Endothelial cell of umbilical vein (primary cell): ENCODE data around the gene CPA1.

Experiments
- EZH2 ChIP-seq: IDR thresholded peaks from 2 replicates; pipeline ENCODE4 v1.6.1; 2012; ENCODE audit warnings: borderline replicate concordance, low read depth, mild to moderate bottlenecking, moderate library complexity, low read length, inconsistent platforms; ENCODE audit not compliant: severe bottlenecking
- TF ChIP-seq, protein P1 (sequence below), 2 donors: IDR thresholded peaks; 1 replicate in 1 of 2; 2 replicates in 1 of 2; pipeline ENCODE4 v1.5.1; 2011; ENCODE audit warnings: low read length in 2 of 2, mild to moderate bottlenecking in 2 of 2, moderate library complexity in 2 of 2, control low read depth in 1 of 2, inconsistent platforms in 1 of 2, low read depth in 1 of 2; ENCODE audit not compliant: insufficient read depth in 1 of 2; ENCODE audit errors: extremely low read depth in 1 of 2

DNA sequence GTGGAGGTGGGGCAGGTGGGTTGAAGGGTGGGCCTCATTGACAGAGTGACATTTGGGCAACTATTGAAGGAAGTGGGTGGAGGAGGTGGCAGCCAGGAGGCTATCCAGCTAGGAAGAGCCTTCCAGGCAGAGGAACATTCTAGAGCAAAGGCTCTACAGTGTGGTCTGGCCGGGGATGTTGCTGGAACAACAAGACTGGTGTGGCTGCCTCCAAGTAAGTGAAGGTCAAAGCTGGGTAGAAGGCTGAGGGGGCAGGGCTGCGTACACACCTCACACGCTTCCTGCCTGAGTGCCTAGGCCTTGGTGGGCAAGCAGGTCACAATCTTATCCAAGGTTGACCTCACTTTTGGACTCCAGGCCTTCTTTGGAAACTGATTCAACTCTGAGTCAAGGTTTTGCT is 6.6 kb downstream of the CPA1 start:
- TF ChIP-seq, protein P1, sequence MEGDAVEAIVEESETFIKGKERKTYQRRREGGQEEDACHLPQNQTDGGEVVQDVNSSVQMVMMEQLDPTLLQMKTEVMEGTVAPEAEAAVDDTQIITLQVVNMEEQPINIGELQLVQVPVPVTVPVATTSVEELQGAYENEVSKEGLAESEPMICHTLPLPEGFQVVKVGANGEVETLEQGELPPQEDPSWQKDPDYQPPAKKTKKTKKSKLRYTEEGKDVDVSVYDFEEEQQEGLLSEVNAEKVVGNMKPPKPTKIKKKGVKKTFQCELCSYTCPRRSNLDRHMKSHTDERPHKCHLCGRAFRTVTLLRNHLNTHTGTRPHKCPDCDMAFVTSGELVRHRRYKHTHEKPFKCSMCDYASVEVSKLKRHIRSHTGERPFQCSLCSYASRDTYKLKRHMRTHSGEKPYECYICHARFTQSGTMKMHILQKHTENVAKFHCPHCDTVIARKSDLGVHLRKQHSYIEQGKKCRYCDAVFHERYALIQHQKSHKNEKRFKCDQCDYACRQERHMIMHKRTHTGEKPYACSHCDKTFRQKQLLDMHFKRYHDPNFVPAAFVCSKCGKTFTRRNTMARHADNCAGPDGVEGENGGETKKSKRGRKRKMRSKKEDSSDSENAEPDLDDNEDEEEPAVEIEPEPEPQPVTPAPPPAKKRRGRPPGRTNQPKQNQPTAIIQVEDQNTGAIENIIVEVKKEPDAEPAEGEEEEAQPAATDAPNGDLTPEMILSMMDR (IDR thresholded peaks at IDR 0.05; ENCODE audit: extremely low read depth in 1 of 2, insufficient read depth in 1 of 2, low read depth in 1 of 2, low read length in 2 of 2), result no peak
- TF ChIP-seq EZH2, result no peak
